Ishikawa (cell line): ENCODE measurements around the gene CISD1.

Experiments
- CEBPB ChIP-seq: IDR thresholded peaks from 2 replicates; pipeline ENCODE4 v1.6.1; 2012
- CREB1 ChIP-seq: IDR thresholded peaks from 2 replicates; pipeline ENCODE4 v1.6.1; 2012; ENCODE audit warnings: low read depth
- EGR1 ChIP-seq: IDR thresholded peaks from 2 replicates; pipeline ENCODE4 v1.6.1; 2012
- EP300 ChIP-seq: IDR thresholded peaks from 2 replicates; pipeline ENCODE4 v1.6.1; 2012; ENCODE audit warnings: borderline replicate concordance
- FOXM1 ChIP-seq: IDR thresholded peaks from 2 replicates; pipeline ENCODE4 v1.6.1; 2012; ENCODE audit warnings: low read depth, borderline replicate concordance
- MAX ChIP-seq: IDR thresholded peaks from 2 replicates; pipeline ENCODE4 v1.6.1; 2012
- NFIC ChIP-seq: IDR thresholded peaks from 2 replicates; pipeline ENCODE4 v1.6.1; 2012
- RAD21 ChIP-seq: IDR thresholded peaks from 2 replicates; pipeline ENCODE4 v1.6.1; 2012; ENCODE audit warnings: low read depth
- REST ChIP-seq: IDR thresholded peaks from 2 replicates; pipeline ENCODE4 v1.6.1; 2012; ENCODE audit warnings: low read depth, mild to moderate bottlenecking
- TAF1 ChIP-seq: IDR thresholded peaks from 2 replicates; pipeline ENCODE4 v1.6.1; 2012; ENCODE audit warnings: low read depth, mild to moderate bottlenecking
- TCF12 ChIP-seq: IDR thresholded peaks from 2 replicates; pipeline ENCODE4 v1.6.1; 2012; ENCODE audit warnings: low read depth
- TEAD4 ChIP-seq: IDR thresholded peaks from 2 replicates; pipeline ENCODE4 v1.6.1; 2012
- USF1 ChIP-seq: IDR thresholded peaks from 2 replicates; pipeline ENCODE4 v1.6.1; 2012
- YY1 ChIP-seq: IDR thresholded peaks from 2 replicates; pipeline ENCODE4 v1.6.1; 2012; ENCODE audit warnings: low read depth
- ZBTB7A ChIP-seq: IDR thresholded peaks from 2 replicates; pipeline ENCODE4 v1.6.1; 2012; ENCODE audit warnings: low read depth

The CISD1 gene

GRCh38 chr10:58316874-58317273, 47.9 kb downstream of the CISD1 start:
- TF ChIP-seq ZBTB7A (no peak), YY1 (no peak), NFIC (no peak), RAD21 (no peak), EGR1 (no peak), EP300 (no peak), TCF12 (no peak), FOXM1 (no peak), CREB1 (no peak), USF1 (no peak), TAF1 (no peak), REST (no peak), MAX (no peak), CEBPB (no peak), TEAD4 (no peak)

GRCh38 chr10:58318346-58318745, 49.4 kb downstream of the CISD1 start:
- TF ChIP-seq MAX (no peak), RAD21 (no peak), REST (no peak), FOXM1 (no peak), EGR1 (no peak), TCF12 (no peak), CREB1 (no peak), TEAD4 (no peak), USF1 (no peak), EP300 (no peak), CEBPB (no peak), YY1 (no peak)

GRCh38 chr10:58319599-58319998, 50.6 kb downstream of the CISD1 start:
- TF ChIP-seq MAX (no peak), EP300 (no peak), CREB1 (no peak), YY1 (no peak), REST (no peak), USF1 (no peak), RAD21 (peak; percentile 22; the same call in 1 of the 2 replicates), NFIC (no peak)

GRCh38 chr10:58320351-58321049, 51.5 kb downstream of the CISD1 start:
- TF ChIP-seq TCF12 (no peak), CREB1 (no peak), FOXM1 (no peak), NFIC (no peak), EP300 (no peak), TAF1 (no peak), EGR1 (no peak)
